ELF-1 (cell line): ENCODE results near the gene SOWAHA.
"Not testable (repeated sequence)": the region's sequence is repeated elsewhere in the genome, so short reads cannot be mapped to it uniquely, and the experiment has no call there.

ENCODE experiments used
- DNase-seq: peaks from one replicate; pipeline ENCODE4 v3.0.0-alpha.2; 2016; ENCODE audit warnings: low read depth, low spot score

SOWAHA gene

GRCh38 chr5:132849347-132849746 is 36.2 kb downstream of the SOWAHA start:
- no peak for DNase-seq

- DNase-seq: no peak
Observed at GRCh38 chr5:132850066-132850465, 37.0 kb downstream of the SOWAHA start.

- DNase-seq: no peak
Observed at GRCh38 chr5:132853323-132853722, 40.2 kb downstream of the SOWAHA start.

GRCh38 chr5:132853790-132854189 is 40.7 kb downstream of the SOWAHA start:
- DNase-seq: no peak

GRCh38 chr5:132854301-132854700 is 41.2 kb downstream of the SOWAHA start:
- no peak for DNase-seq

- DNase-seq: not testable (repeated sequence)
Observed at GRCh38 chr5:132854992-132855391, 41.9 kb downstream of the SOWAHA start.

- no peak for DNase-seq
Observed at GRCh38 chr5:132856011-132856410, 42.9 kb downstream of the SOWAHA start.

GRCh38 chr5:132859889-132860437 is 46.9 kb downstream of the SOWAHA start:
- no peak for DNase-seq

- no peak for DNase-seq
Observed at GRCh38 chr5:132860742-132861141, 47.6 kb downstream of the SOWAHA start.

GRCh38 chr5:132865668-132866341 is 52.7 kb downstream of the SOWAHA start:
- no peak for DNase-seq
